GM12878 (cell line): Measurements from ENCODE around the gene IL36RN.

ENCODE experiments used
- ATF2 ChIP-seq: IDR thresholded peaks from 2 replicates; pipeline ENCODE4 v1.6.1; 2012; ENCODE audit warnings: low read length, inconsistent platforms
- ATF3 ChIP-seq: IDR thresholded peaks from 2 replicates; pipeline ENCODE4 v1.6.1; 2011; ENCODE audit warnings: low read depth, mild to moderate bottlenecking, low read length, moderate library complexity, borderline replicate concordance; ENCODE audit errors: extremely low read depth
- CHD2 ChIP-seq: IDR thresholded peaks from 2 replicates; pipeline ENCODE4 v1.6.1; 2011; ENCODE audit warnings: low read depth, low read length, improper control_type of control experiment, borderline replicate concordance
- CTCF ChIP-seq, 3 experiments: IDR thresholded peaks in 2 of 3; conservative IDR thresholded peaks in 1 of 3; 2 replicates each; pipeline ENCODE4 v1.5.1; 2011; ENCODE audit warnings: low read depth in 3 of 3, low read length in 3 of 3, mild to moderate bottlenecking in 3 of 3, control low read depth in 2 of 3, moderate library complexity in 2 of 3, inconsistent platforms in 1 of 3, mixed read lengths in 1 of 3; ENCODE audit not compliant: control insufficient read depth in 2 of 3, insufficient read depth in 1 of 3; ENCODE audit errors: extremely low read depth in 1 of 3
- EED ChIP-seq: sonication (generic); IDR thresholded peaks from 2 replicates; pipeline ENCODE4 v1.6.1; 2016; ENCODE audit warnings: antibody characterized with exemption, low read depth
- ETV6 ChIP-seq, 2 experiments: fragments of 450-650 bp in 1 of 2; IDR thresholded peaks in 1 of 2; conservative IDR thresholded peaks in 1 of 2; 2 replicates each; pipeline ENCODE4 v1.6.1; 2014; ENCODE audit warnings: antibody characterized with exemption in 1 of 2, borderline replicate concordance in 1 of 2, low read depth in 1 of 2, mild to moderate bottlenecking in 1 of 2, moderate library complexity in 1 of 2
- HCFC1 ChIP-seq: fragments of 150-350 bp; IDR thresholded peaks from 2 replicates; pipeline ENCODE4 v1.6.1; 2014; ENCODE audit warnings: low read length
- IKZF2 ChIP-seq, 2 experiments: fragments of 450-650 bp; IDR thresholded peaks; 2 replicates each; pipeline ENCODE4 v1.6.1; 2017; ENCODE audit warnings: mild to moderate bottlenecking in 2 of 2, moderate library complexity in 2 of 2
- NR2C2 ChIP-seq: IDR thresholded peaks from 2 replicates; pipeline ENCODE4 v1.6.1; 2011; ENCODE audit warnings: borderline replicate concordance, low read depth; ENCODE audit not compliant: control insufficient read depth, insufficient read length
- PAX8 ChIP-seq: fragments of 450-650 bp; IDR thresholded peaks from 2 replicates; pipeline ENCODE4 v1.6.1; 2017; ENCODE audit warnings: mild to moderate bottlenecking, moderate library complexity
- POLR2A ChIP-seq: IDR thresholded peaks from 2 replicates; pipeline ENCODE4 v1.6.1; 2011; ENCODE audit warnings: low read depth, mild to moderate bottlenecking, low read length
- RFX5 ChIP-seq: IDR thresholded peaks from 2 replicates; pipeline ENCODE4 v1.6.1; 2011; ENCODE audit warnings: low read depth, low read length, improper control_type of control experiment
- ZBED1 ChIP-seq: IDR thresholded peaks from 2 replicates; pipeline ENCODE4 v1.6.1; 2016; ENCODE audit warnings: borderline replicate concordance

GRCh38 chr2:113064898-113065297 lies 5.9 kb downstream of the IL36RN start:
- no peak for TF ChIP-seq ZBED1
- TF ChIP-seq CTCF (IDR thresholded peaks at IDR 0.05 in 2 of 3, conservative IDR thresholded peaks at IDR 0.05 in 1 of 3; ENCODE audit: control insufficient read depth in 2 of 3, extremely low read depth in 1 of 3, insufficient read depth in 1 of 3, low read depth in 3 of 3, low read length in 3 of 3): no peak
- TF ChIP-seq ETV6 (conservative IDR thresholded peaks at IDR 0.05 in 1 of 2, IDR thresholded peaks at IDR 0.05 in 1 of 2; ENCODE audit: borderline replicate concordance in 1 of 2, low read depth in 1 of 2): no peak
- TF ChIP-seq HCFC1: no peak
- TF ChIP-seq RFX5: no peak
- TF ChIP-seq CHD2: no peak
- no peak for TF ChIP-seq EED
- no peak for TF ChIP-seq ATF2
- no peak for TF ChIP-seq IKZF2 (IDR thresholded peaks at IDR 0.05)
- TF ChIP-seq ATF3: no peak
- no peak for TF ChIP-seq POLR2A
- no peak for TF ChIP-seq NR2C2
- TF ChIP-seq PAX8: no peak
